ENCODE results near the gene EMP3. TPM values are rescaled to one million over a fixed set of nuclear protein-coding genes. Genes with fewer than 3 reads are reported as not detected.

The EMP3 gene
- total RNA-seq, 1 donor from 2014 or later, result 31.6 TPM

DNA sequence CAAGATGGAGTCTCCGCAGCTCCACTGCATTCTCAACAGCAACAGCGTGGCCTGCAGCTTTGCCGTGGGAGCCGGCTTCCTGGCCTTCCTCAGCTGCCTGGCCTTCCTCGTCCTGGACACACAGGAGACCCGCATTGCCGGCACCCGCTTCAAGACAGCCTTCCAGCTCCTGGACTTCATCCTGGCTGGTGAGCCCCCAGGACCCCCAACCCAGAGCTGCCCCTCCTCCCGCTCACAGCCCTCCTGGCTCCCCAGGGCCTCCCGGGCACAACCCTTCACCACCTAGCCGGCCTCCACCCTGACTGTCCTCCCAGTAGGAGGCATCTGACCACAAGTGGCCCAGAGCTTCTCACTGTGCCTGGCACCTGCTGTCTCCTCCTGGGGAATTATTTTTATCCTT lies 48.2 kb downstream of the EMP3 start:
- no peak for DNase-seq (ENCODE audit: low spot score)

GRCh38 chr19:48378194-48378570 lies 52.8 kb downstream of the EMP3 start:
- no peak for DNase-seq (ENCODE audit: low spot score)

DNA sequence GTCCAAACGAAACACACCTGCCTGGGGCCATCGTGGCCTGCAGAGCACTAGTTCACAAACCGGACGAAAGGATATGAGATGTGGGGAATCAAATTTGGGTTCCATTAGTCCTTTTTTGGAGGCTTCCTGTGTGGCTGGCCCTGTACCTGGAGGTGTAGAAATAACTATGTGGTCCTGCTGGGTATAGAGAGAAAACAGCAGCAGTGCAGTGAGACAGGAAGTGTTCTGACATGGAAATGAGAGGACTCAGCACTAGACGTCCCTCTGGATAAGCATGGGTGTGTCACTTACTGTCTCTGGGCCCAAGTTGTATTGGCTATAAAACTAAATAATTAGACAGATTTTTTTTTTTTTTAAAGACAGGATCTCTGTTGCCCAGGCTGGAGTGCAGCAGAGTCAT lies 53.7 kb downstream of the EMP3 start:
- DNase-seq (ENCODE audit: low spot score), result no peak

Other genes with a start within 250 kb of the EMP3 start
- gene PLA2G4C, start 214.7 kb upstream of the EMP3 start, total RNA-seq, result 11.5 TPM
- 25.5 TPM for gene LIG1, start 155.2 kb upstream of the EMP3 start, total RNA-seq
- gene ZSWIM9, start 154.9 kb upstream of the EMP3 start, total RNA-seq, result 5.2 TPM
- 47.3 TPM for gene CARD8, start 69.6 kb upstream of the EMP3 start, total RNA-seq
- gene ZNF114, start 55.5 kb upstream of the EMP3 start, total RNA-seq, result 0.44 TPM
- gene TMEM143, start 38.4 kb downstream of the EMP3 start, total RNA-seq, result 6.7 TPM
- gene SYNGR4, start 38.8 kb downstream of the EMP3 start, total RNA-seq, result not detected
- gene KDELR1, start 66.0 kb downstream of the EMP3 start, total RNA-seq, result 146 TPM
- gene GRIN2D, start 68.1 kb downstream of the EMP3 start, total RNA-seq, result 0.86 TPM
- gene GRWD1, start 120.4 kb downstream of the EMP3 start, total RNA-seq, result 43.6 TPM
- 1.5 TPM for gene KCNJ14, start 130.0 kb downstream of the EMP3 start, total RNA-seq
- gene CYTH2, start 143.8 kb downstream of the EMP3 start, total RNA-seq, result 61.6 TPM
- gene LMTK3, start 186.3 kb downstream of the EMP3 start, total RNA-seq, result 5.1 TPM
- gene SULT2B1, start 226.6 kb downstream of the EMP3 start, total RNA-seq, result 1.6 TPM

Data from ureter (tissue), 1 donor.